Caco-2 (cell line): ENCODE results near the gene FHIT. TPM values are rescaled to one million over a fixed set of nuclear protein-coding genes. Genes with fewer than 3 reads are reported as not detected.

Experiments used
- BruUV-seq: library from RNA; stranded (reverse); fragments of 400-500 nt; replicated peaks from 2 replicates; lab custom pipeline; 2021; lab: Mats Ljungman, UMichigan
- CTCF ChIA-PET: fragments of 300-600 bp; sonication (Branson Sonifier 250); formaldehyde crosslinking; loops from one replicate; lab custom pipeline; 2022; ENCODE audit warnings: antibody characterized with exemption; lab: Charles Lee
- POLR2A ChIA-PET: fragments of 300-600 bp; sonication (Branson Sonifier 250); formaldehyde crosslinking; loops from one replicate; lab custom pipeline; 2022; ENCODE audit warnings: antibody characterized with exemption; lab: Charles Lee
- DNase-seq, 2 experiments: peaks; one replicate each; pipeline versions ENCODE4 v3.0.0 to v3.0.0-alpha.2; 2020 to 2022
- H3K27me3 ChIP-seq: replicated peaks from 2 replicates; pipeline ENCODE4 v1.6.0; 2011; ENCODE audit warnings: low read length; ENCODE audit not compliant: control insufficient read depth, insufficient read depth
- H3K36me3 ChIP-seq: 2 replicates; pipeline ENCODE4 v1.5.1; 2011; ENCODE audit warnings: low read length; ENCODE audit not compliant: control insufficient read depth, insufficient read depth
- H3K4me1 ChIP-seq: fragments of 250-450 bp; sonication (Bioruptor Pico); 2 replicates; pipeline ENCODE4 v1.5.1; 2020; ENCODE audit warnings: mild to moderate bottlenecking
- H3K4me3 ChIP-seq: 2 replicates; pipeline ENCODE4 v1.5.1; 2011; ENCODE audit warnings: low read depth, mild to moderate bottlenecking, control low read depth, low read length
- H3K9me3 ChIP-seq: fragments of 250-450 bp; sonication (Bioruptor Pico); 2 replicates; pipeline ENCODE4 v1.5.1; 2020; ENCODE audit warnings: mild to moderate bottlenecking, moderate library complexity
- H3K27ac Mint-ChIP-seq: one replicate; pipeline ENCODE4 v1.8.0; 2022; ENCODE audit warnings: mixed read lengths; ENCODE audit not compliant: unreplicated experiment
- H3K27me3 Mint-ChIP-seq: one replicate; pipeline ENCODE4 v1.8.0; 2022; ENCODE audit warnings: mixed read lengths; ENCODE audit not compliant: insufficient read depth, unreplicated experiment
- H3K36me3 Mint-ChIP-seq: one replicate; pipeline ENCODE4 v1.8.0; 2022; ENCODE audit warnings: mild to moderate bottlenecking, mixed read lengths; ENCODE audit not compliant: insufficient read depth, unreplicated experiment
- H3K4me1 Mint-ChIP-seq: one replicate; pipeline ENCODE4 v1.8.0; 2022; ENCODE audit warnings: low read depth, mixed read lengths; ENCODE audit not compliant: unreplicated experiment
- H3K4me3 Mint-ChIP-seq: one replicate; pipeline ENCODE4 v1.8.0; 2022; ENCODE audit warnings: mild to moderate bottlenecking, moderate library complexity, mixed read lengths; ENCODE audit not compliant: unreplicated experiment
- H3K9me3 Mint-ChIP-seq: one replicate; pipeline ENCODE4 v1.8.0; 2022; ENCODE audit warnings: mixed read lengths; ENCODE audit not compliant: unreplicated experiment
- CTCF ChIP-seq, 2 experiments: fragments of 200-600 bp in 1 of 2; IDR thresholded peaks; 1 replicate in 1 of 2; 2 replicates in 1 of 2; pipeline versions ENCODE4 v1.5.1 to v1.8.0; 2011 to 2022; ENCODE audit warnings: antibody characterized with exemption in 1 of 2, control low read depth in 1 of 2, inconsistent platforms in 1 of 2, low read depth in 1 of 2, low read length in 1 of 2, mild to moderate bottlenecking in 1 of 2, moderate library complexity in 1 of 2; ENCODE audit not compliant: insufficient read depth in 1 of 2, severe bottlenecking in 1 of 2, unreplicated experiment in 1 of 2
- intact Hi-C: fragments of 100-400 bp; cut with micrococcal nuclease; formaldehyde crosslinking; loops from one replicate; pipeline ENCODE4 v1.10.0; 2022; ENCODE audit not compliant: unreplicated experiment
- total RNA-seq: library from RNA; stranded (reverse); gene quantifications from 2 replicates; pipeline ENCODE4 v1.2.3, GENCODE V29; 2022

Gene FHIT
- total RNA-seq, 1 experiment from 2014 or later, result 8.3 TPM

GRCh38 chr3:59714066-59714465 is 1537.2 kb downstream of the FHIT start:
- Mint-ChIP-seq H3K4me3 (no peak overlapping the region), H3K4me1 (no peaks in the 10 kb centered on the region), H3K9me3 (no peaks in the 10 kb centered on the region), H3K36me3 (no peaks in the 10 kb centered on the region), H3K27ac (no peak overlapping the region), H3K27me3 (peaks cover 6% of the 10 kb centered on the region)
- no peaks in the 10 kb centered on the region for H3K9me3 ChIP-seq
- H3K27me3 ChIP-seq, result no peaks in the 10 kb centered on the region
- no peaks in the 10 kb centered on the region for H3K36me3 ChIP-seq
- ChIA-PET POLR2A (no interaction called here), CTCF (no interaction called here)
- no peak for TF ChIP-seq CTCF (IDR thresholded peaks at IDR 0.05; ENCODE audit: insufficient read depth in 1 of 2, low read depth in 1 of 2, low read length in 1 of 2, severe bottlenecking in 1 of 2, unreplicated experiment in 1 of 2)
- no peak for DNase-seq
- no peaks in the 10 kb centered on the region for H3K4me1 ChIP-seq
- intact Hi-C loops, result no loop called here
- BruUV-seq, result no TSS peak
- H3K4me3 ChIP-seq, result no peak overlapping the region

GRCh38 chr3:59710554-59710953 is 1540.7 kb downstream of the FHIT start:
- H3K9me3 ChIP-seq, result no peaks in the 10 kb centered on the region
- no TSS peak for BruUV-seq
- H3K4me3 ChIP-seq, result no peak overlapping the region
- no peak overlapping the region for H3K27ac Mint-ChIP-seq
- no peaks in the 10 kb centered on the region for H3K9me3 Mint-ChIP-seq
- POLR2A ChIA-PET, result no interaction called here
- no peaks in the 10 kb centered on the region for H3K4me1 ChIP-seq
- H3K4me1 Mint-ChIP-seq, result no peaks in the 10 kb centered on the region
- no peak overlapping the region for H3K4me3 Mint-ChIP-seq
- CTCF ChIA-PET, result no interaction called here
- H3K27me3 ChIP-seq, result no peaks in the 10 kb centered on the region; the same call in none of the 2 replicates
- no peaks in the 10 kb centered on the region for H3K36me3 ChIP-seq
- no peaks in the 10 kb centered on the region for H3K36me3 Mint-ChIP-seq
- TF ChIP-seq CTCF (IDR thresholded peaks at IDR 0.05; ENCODE audit: insufficient read depth in 1 of 2, low read depth in 1 of 2, low read length in 1 of 2, severe bottlenecking in 1 of 2, unreplicated experiment in 1 of 2), result no peak
- peaks cover 6% of the 10 kb centered on the region for H3K27me3 Mint-ChIP-seq
- DNase-seq, result no peak
- intact Hi-C loops, result no loop called here

GRCh38 chr3:59709702-59710553 is 1541.3 kb downstream of the FHIT start:
- H3K9me3 ChIP-seq, result no peaks in the 10 kb centered on the region
- H3K4me1 Mint-ChIP-seq, result no peaks in the 10 kb centered on the region
- no peak for TF ChIP-seq CTCF (IDR thresholded peaks at IDR 0.05; ENCODE audit: insufficient read depth in 1 of 2, low read depth in 1 of 2, low read length in 1 of 2, severe bottlenecking in 1 of 2, unreplicated experiment in 1 of 2)
- no peaks in the 10 kb centered on the region; the same call in none of the 2 replicates for H3K27me3 ChIP-seq
- intact Hi-C loops, result no loop called here
- no peak overlapping the region for H3K4me3 Mint-ChIP-seq
- peaks cover 6% of the 10 kb centered on the region for H3K27me3 Mint-ChIP-seq
- BruUV-seq, result no TSS peak
- H3K36me3 ChIP-seq, result no peaks in the 10 kb centered on the region
- no peak overlapping the region for H3K27ac Mint-ChIP-seq
- ChIA-PET CTCF (no interaction called here), POLR2A (no interaction called here)
- no peaks in the 10 kb centered on the region for H3K4me1 ChIP-seq
- no peak overlapping the region for H3K4me3 ChIP-seq
- H3K9me3 Mint-ChIP-seq, result no peaks in the 10 kb centered on the region
- no peak for DNase-seq
- H3K36me3 Mint-ChIP-seq, result no peaks in the 10 kb centered on the region
